K562 (cell line): ENCODE results near the gene CECR2. TPM values are rescaled to one million over a fixed set of nuclear protein-coding genes. Genes with fewer than 3 reads are reported as not detected.
A peak's percentile ranks its signal among the peaks of the same experiment; 100 is the strongest.

Experiments used
- ATAC-seq: fragments of 200-7000 bp; cut with Tn5 transposase; 3 replicates; pipeline ENCODE4 v1.9.1; 2020; ENCODE audit warnings: moderate library complexity
- BruUV-seq: library from RNA; stranded (reverse); fragments of 400-500 nt; replicated peaks from 2 replicates; lab custom pipeline; 2021; lab: Mats Ljungman, UMichigan
- CTCF ChIA-PET: fragments of 300-600 bp; formaldehyde crosslinking; extraction: SDS; loops from one replicate; lab custom pipeline; 2021; ENCODE audit warnings: low intra/inter-chr PET ratio; lab: Yijun Ruan, JAX
- POLR2A ChIA-PET: fragments of 300-600, 350-650 bp; sonication (Branson Sonifier 250); formaldehyde crosslinking; extraction: SDS; loops from one replicate; lab custom pipeline; 2021; ENCODE audit warnings: antibody characterized with exemption, inconsistent platforms; lab: Yijun Ruan, JAX
- DNase-seq, 4 experiments: peaks; one replicate each; pipeline versions ENCODE4 v3.0.0 to v3.0.0-alpha.2; 2011 to 2018; ENCODE audit warnings: low spot score in 3 of 4, mixed read lengths in 3 of 4; ENCODE audit errors: extremely low read depth in 1 of 4
- FAIRE-seq: peaks from 2 replicates; lab custom pipeline; 2011; peaks lifted over from hg19 to GRCh38; lab: Jason Lieb, UNC
- H2AFZ ChIP-seq: 2 replicates; pipeline ENCODE4 v1.6.0; 2011; ENCODE audit warnings: low read depth, low read length, control low read depth, inconsistent platforms
- H3K27ac ChIP-seq: fragments of 200-600 bp; 3 replicates; pipeline ENCODE4 v1.8.0; 2011; ENCODE audit warnings: low read depth, mild to moderate bottlenecking, control low read depth, inconsistent platforms, low read length, moderate library complexity, mixed read lengths; ENCODE audit errors: extremely low read depth
- H3K27me3 ChIP-seq, 2 experiments: fragments of 300-600 bp in 1 of 2; 2 replicates in 1 of 2; 3 replicates in 1 of 2; pipeline versions ENCODE4 v1.6.0 to v1.8.0; 2011; ENCODE audit warnings: inconsistent platforms in 2 of 2, low read length in 2 of 2, mild to moderate bottlenecking in 1 of 2, mixed read lengths in 1 of 2, moderate library complexity in 1 of 2; ENCODE audit not compliant: control insufficient read depth in 2 of 2, insufficient read depth in 2 of 2
- H3K36me3 ChIP-seq: fragments of 300-600 bp; 3 replicates; pipeline ENCODE4 v1.8.0; 2011; ENCODE audit warnings: mild to moderate bottlenecking, low read length, inconsistent platforms; ENCODE audit not compliant: control insufficient read depth, insufficient read depth
- H3K4me1 ChIP-seq, 2 experiments: fragments of 200-600 bp in 1 of 2; replicated peaks in 1 of 2; 2 replicates in 1 of 2; 3 replicates in 1 of 2; pipeline versions ENCODE4 v1.5.1 to v1.8.0; 2011; ENCODE audit warnings: inconsistent platforms in 2 of 2, low read length in 2 of 2, mild to moderate bottlenecking in 1 of 2, mixed read lengths in 1 of 2, moderate library complexity in 1 of 2; ENCODE audit not compliant: control insufficient read depth in 2 of 2, insufficient read depth in 2 of 2
- H3K4me2 ChIP-seq: 2 replicates; pipeline ENCODE4 v1.6.1; 2011; ENCODE audit warnings: low read length, control low read depth, inconsistent platforms, mixed read lengths; ENCODE audit not compliant: insufficient read depth
- H3K4me3 ChIP-seq: fragments of 200-600 bp; sonication (generic), shearing (Covaris generic); 2 replicates; pipeline ENCODE4 v1.5.1; 2016; ENCODE audit warnings: control low read depth, inconsistent platforms
- H3K79me2 ChIP-seq: fragments of 200-600 bp; 3 replicates; pipeline ENCODE4 v1.8.0; 2011; ENCODE audit warnings: low read length, inconsistent platforms; ENCODE audit not compliant: control insufficient read depth, insufficient read depth
- H3K9ac ChIP-seq, 2 experiments: 2 replicates each; pipeline versions ENCODE4 v1.6.0 to v1.6.1; 2011; ENCODE audit warnings: low read depth in 2 of 2, low read length in 2 of 2, control low read depth in 1 of 2, inconsistent platforms in 1 of 2, mild to moderate bottlenecking in 1 of 2, mixed read lengths in 1 of 2; ENCODE audit not compliant: insufficient read depth in 1 of 2
- H3K9me1 ChIP-seq: one replicate; pipeline ENCODE4 v1.6.0; 2011; ENCODE audit warnings: inconsistent platforms, mild to moderate bottlenecking, low read length, moderate library complexity; ENCODE audit not compliant: control insufficient read depth, insufficient read depth
- H3K9me3 ChIP-seq: replicated peaks from 2 replicates; pipeline ENCODE4 v1.5.1; 2011; ENCODE audit warnings: low read depth, low read length, inconsistent platforms; ENCODE audit not compliant: control insufficient read depth, insufficient read depth
- H4K20me1 ChIP-seq: replicated peaks from 2 replicates; pipeline ENCODE4 v1.6.1; 2011; ENCODE audit warnings: low read length, inconsistent platforms, mixed read lengths; ENCODE audit not compliant: control insufficient read depth, insufficient read depth
- ILK ChIP-seq: fragments of 450-650 bp; IDR thresholded peaks from 2 replicates; pipeline ENCODE4 v1.6.1; 2016; ENCODE audit warnings: missing genetic modification characterization, low read depth, mild to moderate bottlenecking, missing compliant biosample characterization, moderate library complexity, borderline replicate concordance
- NR4A1 ChIP-seq, 2 experiments: fragments of 250-450 bp in 1 of 2; fragments of 450-650 bp in 1 of 2; sonication (Bioruptor Pico) in 1 of 2; IDR thresholded peaks; 2 replicates each; pipeline versions ENCODE4 v1.4.0 to v1.6.1; 2016 to 2020; ENCODE audit warnings: mild to moderate bottlenecking in 2 of 2, missing compliant biosample characterization in 1 of 2, missing genetic modification characterization in 1 of 2, moderate library complexity in 1 of 2
- RAD21 ChIP-seq, 2 experiments: fragments of 250-450 bp in 1 of 2; fragments of 450-650 bp in 1 of 2; sonication (Bioruptor Pico) in 1 of 2; formaldehyde crosslinking in 1 of 2; IDR thresholded peaks in 1 of 2; conservative IDR thresholded peaks in 1 of 2; 2 replicates each; pipeline versions ENCODE4 v1.4.0 to v1.8.0; 2020 to 2022; ENCODE audit warnings: mild to moderate bottlenecking in 2 of 2, moderate library complexity in 1 of 2
- SIN3B ChIP-seq: fragments of 450-650 bp; IDR thresholded peaks from 2 replicates; pipeline ENCODE4 v1.6.1; 2017; ENCODE audit warnings: low read depth, mild to moderate bottlenecking, moderate library complexity
- THRB ChIP-seq: fragments of 450-650 bp; formaldehyde crosslinking; conservative IDR thresholded peaks from 2 replicates; pipeline ENCODE4 v1.4.0; 2022; ENCODE audit warnings: mild to moderate bottlenecking, missing genetic modification characterization
- ZNF512 ChIP-seq: IDR thresholded peaks from 2 replicates; pipeline ENCODE4 v1.6.1; 2016; ENCODE audit warnings: missing genetic modification characterization, missing compliant biosample characterization
- WGBS: fragments of 100-300 bp; shearing (Covaris generic); methylation state at CpG from one replicate; pipeline ENCODE4 v1.1.6; 2016; ENCODE audit warnings: low coverage, mixed read lengths; ENCODE audit not compliant: insufficient coverage; ENCODE audit errors: missing lambda C conversion rate; 5-methylcytosine and 5-hydroxymethylcytosine counted together
- in situ Hi-C: fragments of 300-500 bp; cut with MboI; formaldehyde crosslinking; loops from 4 replicates; pipeline ENCODE4 v1.15.0; 2018; ENCODE audit warnings: inconsistent platforms, mixed read lengths
- intact Hi-C: fragments of 100-400 bp; cut with micrococcal nuclease; formaldehyde crosslinking; loops from 2 replicates; pipeline ENCODE4 v1.14.2; 2022
- polyA plus RNA-seq, 8 experiments: library from polyadenylated mRNA; depleted of rRNA in 4 of 8; stranded (reverse) in 5 of 8; unstranded in 3 of 8; fragments of >200 nt; fragmentation: Nextera tagmentation in 2 of 8; fragmentation: Illumina TruSeq in 1 of 8; extraction: Ambion mirVana in 2 of 8; extraction: Trizol in 1 of 8; gene quantifications; 2 replicates each; pipeline versions ENCODE4 v1.2.1 to v1.2.3, GENCODE V29; 2011 to 2014; ENCODE audit warnings: inconsistent platforms in 1 of 8, missing spikeins in 1 of 8
- total RNA-seq, 7 experiments: library from RNA; depleted of rRNA in 6 of 7; stranded (reverse); fragments of >200 nt in 6 of 7; fragmentation: Illumina TruSeq in 2 of 7; extraction: Trizol in 2 of 7; gene quantifications; 2 replicates each; pipeline versions ENCODE4 v1.2.1 to v1.2.3, GENCODE V29; 2011 to 2021; ENCODE audit warnings: low replicate concordance in 1 of 7

The CECR2 gene
- total and polyA plus RNA-seq, 9 of the 15 experiments (the other 6 are each of a cell fraction or from before 2014, with no cell fraction given), result 0.01 to 1.00 (median 0.27) TPM

- no peaks in the 10 kb centered on the region for H3K79me2 ChIP-seq
- no peak overlapping the region for H3K9ac ChIP-seq
- H3K9me3 ChIP-seq, result no peaks in the 10 kb centered on the region
- H3K27me3 ChIP-seq, result peaks cover 12 to 16% of the 10 kb centered on the region in 2 experiments
- ChIA-PET CTCF (no interaction called here), POLR2A (interaction anchor here (1.5 kb wide), 1 partner anchor 18 kb away, joined by 3 read pairs; no protein-coding TSS in a partner anchor)
- no peak overlapping the region for H3K4me3 ChIP-seq
- in situ Hi-C loops (no loop called here), intact Hi-C loops (no loop called here)
- FAIRE-seq (no peak), ATAC-seq (no peak), DNase-seq (no peak)
- H2AFZ ChIP-seq, result no peak overlapping the region
- TF ChIP-seq ZNF512 (tag), result peak; percentile 75
- no peak for TF ChIP-seq SIN3B
- WGBS, result 0% methylated on average over 3 of the region's 3 CpGs
- H3K27ac ChIP-seq, result no peak overlapping the region
- no peak overlapping the region for H3K4me2 ChIP-seq
- peaks cover 0 to 6% of the 10 kb centered on the region in 2 experiments; a peak in 2 of 5 replicates for H3K4me1 ChIP-seq
- no peaks in the 10 kb centered on the region for H3K36me3 ChIP-seq
- peaks cover 2% of the 10 kb centered on the region; the same call in 1 of the 2 replicates for H4K20me1 ChIP-seq
- no TSS peak for BruUV-seq
- no peaks in the 10 kb centered on the region for H3K9me1 ChIP-seq
Measured at GRCh38 chr22:17419348-17419747, 50.1 kb downstream of the CECR2 start.

- Histone ChIP-seq H3K27ac (no peak overlapping the region), H3K9ac (no peak overlapping the region), H3K36me3 (no peaks in the 10 kb centered on the region), H4K20me1 (peaks cover 5% of the 10 kb centered on the region; the same call in 1 of the 2 replicates), H3K4me1 (peaks cover 0 to 6% of the 10 kb centered on the region in 2 experiments; a peak in 2 of 5 replicates), H3K4me2 (no peak overlapping the region), H3K9me3 (no peaks in the 10 kb centered on the region), H3K4me3 (no peak overlapping the region), H3K9me1 (no peaks in the 10 kb centered on the region), H3K27me3 (peaks cover 16% of the 10 kb centered on the region in 2 experiments), H3K79me2 (no peaks in the 10 kb centered on the region), H2AFZ (no peak overlapping the region)
- DNase-seq (no peak), FAIRE-seq (no peak), ATAC-seq (peak; percentile 20; the same call in 1 of the 3 replicates)
- in situ Hi-C loops (no loop called here), intact Hi-C loops (no loop called here)
- ChIA-PET CTCF (no interaction called here), POLR2A (no interaction called here)
- BruUV-seq, result no TSS peak
- TF ChIP-seq NR4A1 (CRISPR knock-in tag; IDR thresholded peaks at IDR 0.05), result no peak
- TF ChIP-seq NR4A1 (tag; IDR thresholded peaks at IDR 0.05), result no peak
- no peak for TF ChIP-seq THRB (CRISPR knock-in tag)
- TF ChIP-seq ILK (tag), result no peak
- TF ChIP-seq RAD21 (CRISPR knock-in tag; conservative IDR thresholded peaks at IDR 0.05 in 1 of 2, IDR thresholded peaks at IDR 0.05 in 1 of 2), result peak in 1 of 2 experiments; percentile 13; a peak in 2 of 4 replicates
- WGBS, result 5% methylated on average over 5 of the region's 5 CpGs
Measured at GRCh38 chr22:17422736-17423343, 53.6 kb downstream of the CECR2 start.
